DMS114 treated with DMSO at 0.1 percent for 48 hours (cell line): ENCODE measurements around the gene TSR3.
"Not testable (repeated sequence)": the region's sequence is repeated elsewhere in the genome, so short reads cannot be mapped to it uniquely, and the experiment has no call there.

Source experiments
- DNase-seq: peaks from one replicate; lab custom pipeline; 2025; ENCODE audit not compliant: unreplicated experiment; lab: John Stamatoyannopoulos, UW

TSR3 gene

GRCh38 chr16:1338855-1339675 is 12.6 kb downstream of the TSR3 start:
- DNase-seq: no peak

DNA sequence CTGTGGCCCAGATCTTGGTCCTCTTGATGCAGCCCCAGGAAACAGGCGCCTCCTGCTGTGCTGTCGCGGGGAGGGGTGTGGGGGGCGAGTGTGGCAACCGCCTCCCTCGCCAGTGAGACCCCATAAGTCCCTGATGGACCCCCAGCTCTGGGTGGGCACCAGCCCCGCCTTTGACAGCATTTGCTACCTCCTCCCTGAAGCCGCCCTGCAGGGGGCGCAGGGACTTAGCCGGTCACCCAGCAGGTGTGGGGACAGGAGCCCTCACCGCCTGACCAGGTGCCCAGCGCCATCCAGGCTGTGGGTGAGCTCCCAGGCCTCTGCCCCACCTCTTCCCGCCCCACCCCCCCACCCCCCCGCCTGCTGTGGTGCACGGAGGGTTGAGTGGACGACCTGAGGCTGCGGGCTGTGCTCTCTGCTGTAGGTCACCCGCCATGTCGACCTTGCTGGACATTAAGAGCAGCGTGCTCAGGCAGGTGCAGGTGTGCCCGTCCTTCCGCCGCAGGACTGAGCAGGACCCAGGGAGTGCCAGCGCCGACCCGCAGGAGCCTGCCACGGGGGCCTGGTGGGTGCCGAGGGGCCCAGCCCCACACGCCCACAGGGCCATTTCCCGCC is 13.5 kb downstream of the TSR3 start:
- DNase-seq: no peak

- DNase-seq: no peak
Observed at GRCh38 chr16:1337486-1337885, 14.2 kb downstream of the TSR3 start.

DNA sequence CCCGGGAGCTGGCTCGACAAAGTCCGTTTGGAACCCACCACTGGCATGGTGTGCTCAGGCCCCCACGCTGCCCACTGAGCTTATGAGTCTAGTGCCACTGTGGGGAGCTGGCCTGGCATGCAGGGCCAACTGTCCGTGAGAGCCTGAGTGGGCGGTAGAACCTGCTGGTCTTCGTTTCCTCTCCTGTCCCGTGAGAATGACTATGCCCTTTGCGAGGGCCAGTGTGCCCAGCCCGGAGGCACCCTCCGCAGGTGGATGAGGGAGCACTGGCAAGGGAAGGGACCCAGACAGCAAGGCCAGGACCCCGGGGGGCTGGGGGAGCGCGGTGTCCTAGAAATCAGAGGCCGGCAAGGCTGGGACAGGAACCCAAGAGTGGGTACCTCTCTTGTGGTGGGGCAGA is 15.1 kb downstream of the TSR3 start:
- DNase-seq: no peak

GRCh38 chr16:1335996-1336395 is 15.7 kb downstream of the TSR3 start:
- DNase-seq: no peak

DNA sequence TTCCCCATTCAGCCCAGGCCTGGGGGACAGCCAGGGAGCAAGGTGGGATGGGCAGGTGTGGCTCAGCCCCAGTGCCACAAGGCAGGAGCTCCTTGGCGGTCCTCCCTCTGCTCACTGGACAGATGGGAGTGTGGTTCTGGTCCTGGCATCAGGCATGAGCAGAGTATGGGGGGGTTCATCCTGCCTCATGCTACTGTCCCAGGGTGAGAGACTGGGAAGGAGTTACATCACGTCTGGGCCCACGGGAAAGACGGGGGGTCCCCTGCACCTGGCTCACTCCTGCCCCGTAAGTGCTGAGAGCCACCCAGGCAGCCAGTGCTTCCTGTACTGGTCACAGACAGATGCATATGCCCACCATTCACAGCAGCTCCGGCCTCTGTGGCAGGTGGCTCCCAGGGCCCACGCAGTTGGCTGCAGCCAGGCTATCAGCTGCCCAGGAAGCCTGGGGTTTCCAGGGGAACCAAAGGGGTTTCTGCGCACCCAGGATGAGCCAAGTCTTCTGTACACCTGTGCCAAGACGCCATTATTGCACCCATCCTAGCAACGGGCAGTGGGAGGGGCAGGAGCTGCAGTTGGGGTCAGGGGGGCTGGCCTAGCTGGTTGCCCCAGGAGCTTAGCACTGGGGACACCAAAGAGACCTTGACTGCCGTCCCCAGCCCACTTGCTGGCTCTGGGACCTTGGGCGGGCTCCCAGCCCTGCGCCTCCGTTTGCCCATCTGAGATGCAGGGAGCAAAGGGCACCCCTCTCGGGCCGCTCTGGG is 16.3 kb downstream of the TSR3 start:
- DNase-seq: no peak

GRCh38 chr16:1334739-1335138 is 16.9 kb downstream of the TSR3 start:
- no peak for DNase-seq

DNA sequence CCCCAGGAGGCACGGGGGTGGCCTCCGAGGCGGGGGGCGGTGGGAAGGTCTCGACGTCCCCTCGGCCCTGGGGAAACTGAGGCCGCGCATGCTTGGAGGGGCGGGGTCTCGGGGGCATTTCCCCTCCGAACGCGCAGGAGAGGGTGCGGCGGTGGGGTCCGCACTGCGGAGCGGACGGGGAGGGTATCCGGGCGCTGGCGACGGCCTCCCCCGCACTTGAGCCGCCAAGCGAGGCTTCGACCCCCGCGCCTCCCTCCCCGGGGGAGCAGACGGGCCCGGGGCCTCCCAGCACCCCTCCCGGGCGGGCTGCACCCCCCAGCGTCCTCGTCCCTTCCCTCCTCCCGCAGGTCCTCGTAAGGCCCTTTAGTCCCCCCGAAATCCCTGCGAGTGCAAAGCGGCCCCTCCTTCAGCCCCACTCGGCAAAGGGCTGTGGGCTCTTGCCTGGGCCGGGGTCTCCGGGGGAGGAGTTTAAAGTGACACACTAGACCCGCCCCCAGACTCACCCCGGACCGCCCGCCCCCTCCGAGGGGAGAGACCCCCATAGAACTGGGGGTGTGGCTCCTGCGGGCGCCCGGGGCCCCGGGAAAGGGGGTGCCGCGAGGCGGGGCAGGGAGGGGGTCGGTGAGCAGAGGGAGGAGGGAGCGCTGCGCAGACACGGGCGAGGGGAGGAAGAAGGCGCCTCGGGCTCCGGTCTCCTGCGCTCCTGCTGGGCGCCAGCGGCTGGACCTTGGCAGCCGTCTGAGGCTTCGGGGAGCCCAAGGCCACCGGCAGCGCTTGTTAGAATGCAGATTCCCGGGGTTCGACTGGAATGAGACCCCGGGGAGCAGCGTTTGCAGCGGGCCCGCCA is 17.6 kb downstream of the TSR3 start:
- no peak for DNase-seq

DNA sequence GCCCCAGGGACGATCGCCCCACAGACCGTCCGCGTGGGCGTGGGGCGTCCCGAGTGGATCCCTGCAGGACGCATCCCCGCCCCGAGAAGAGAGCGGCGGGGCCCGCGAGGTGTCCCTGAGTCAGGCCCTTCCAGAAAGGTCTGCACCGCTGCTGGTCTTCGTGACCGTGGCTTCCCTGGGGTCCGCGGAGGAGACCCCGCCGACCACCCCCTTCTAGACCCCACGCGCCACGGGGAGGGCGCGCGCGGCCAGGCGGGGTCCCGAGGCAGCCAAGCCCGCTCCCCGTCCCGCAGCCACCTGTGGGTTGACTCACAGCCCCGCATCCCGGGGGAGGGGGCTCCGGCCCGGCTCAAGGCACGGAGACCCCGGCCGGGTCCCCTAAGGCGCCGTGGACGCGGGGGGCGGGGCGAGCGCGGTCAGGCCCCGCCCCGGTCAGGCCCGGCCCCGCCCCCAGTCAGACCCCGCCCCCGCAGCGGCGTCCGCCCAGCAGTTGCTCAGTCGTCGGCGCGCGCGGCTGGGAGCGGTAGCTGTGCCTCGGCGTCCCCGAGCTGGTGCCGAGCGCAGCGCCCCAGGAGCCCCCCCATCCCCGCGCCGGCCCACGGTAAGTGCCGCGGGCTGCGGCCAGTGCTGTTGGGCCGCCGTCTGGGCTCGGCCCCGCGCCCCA is 18.4 kb downstream of the TSR3 start, which contains the start of gene BAIAP3:
BAIAP3 (plus strand) TSS at position 497 of the 664 bp plus-strand sequence. CDS start 4,905 bp downstream, outside the sequence.
- no peak for DNase-seq

DNA sequence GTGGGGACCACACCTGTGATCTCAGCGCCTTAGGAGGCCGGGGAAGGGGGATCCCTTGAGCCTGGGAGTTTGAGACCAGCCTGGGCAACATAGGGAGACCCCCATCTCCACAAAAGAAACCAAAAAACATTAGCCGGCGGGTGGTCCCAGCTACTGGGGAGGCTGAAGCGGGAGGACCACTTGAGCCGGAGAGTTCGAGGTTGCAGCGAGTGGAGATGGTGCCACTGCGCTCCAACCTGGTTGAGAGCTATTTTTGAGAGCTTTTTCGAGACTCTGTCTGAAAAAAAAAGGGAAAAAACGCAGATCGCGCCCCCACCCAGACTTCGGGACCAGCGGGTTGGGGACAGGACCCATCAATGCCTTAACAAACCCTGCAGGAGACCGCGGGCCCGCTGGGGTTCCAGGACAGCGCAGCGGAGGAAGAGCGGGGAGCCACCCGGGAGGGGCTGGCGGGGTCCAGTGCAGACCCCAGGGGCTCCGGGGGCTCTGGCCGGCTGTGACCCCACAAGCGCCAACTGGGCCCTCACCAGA is 19.0 kb downstream of the TSR3 start:
- no peak for DNase-seq

DNA sequence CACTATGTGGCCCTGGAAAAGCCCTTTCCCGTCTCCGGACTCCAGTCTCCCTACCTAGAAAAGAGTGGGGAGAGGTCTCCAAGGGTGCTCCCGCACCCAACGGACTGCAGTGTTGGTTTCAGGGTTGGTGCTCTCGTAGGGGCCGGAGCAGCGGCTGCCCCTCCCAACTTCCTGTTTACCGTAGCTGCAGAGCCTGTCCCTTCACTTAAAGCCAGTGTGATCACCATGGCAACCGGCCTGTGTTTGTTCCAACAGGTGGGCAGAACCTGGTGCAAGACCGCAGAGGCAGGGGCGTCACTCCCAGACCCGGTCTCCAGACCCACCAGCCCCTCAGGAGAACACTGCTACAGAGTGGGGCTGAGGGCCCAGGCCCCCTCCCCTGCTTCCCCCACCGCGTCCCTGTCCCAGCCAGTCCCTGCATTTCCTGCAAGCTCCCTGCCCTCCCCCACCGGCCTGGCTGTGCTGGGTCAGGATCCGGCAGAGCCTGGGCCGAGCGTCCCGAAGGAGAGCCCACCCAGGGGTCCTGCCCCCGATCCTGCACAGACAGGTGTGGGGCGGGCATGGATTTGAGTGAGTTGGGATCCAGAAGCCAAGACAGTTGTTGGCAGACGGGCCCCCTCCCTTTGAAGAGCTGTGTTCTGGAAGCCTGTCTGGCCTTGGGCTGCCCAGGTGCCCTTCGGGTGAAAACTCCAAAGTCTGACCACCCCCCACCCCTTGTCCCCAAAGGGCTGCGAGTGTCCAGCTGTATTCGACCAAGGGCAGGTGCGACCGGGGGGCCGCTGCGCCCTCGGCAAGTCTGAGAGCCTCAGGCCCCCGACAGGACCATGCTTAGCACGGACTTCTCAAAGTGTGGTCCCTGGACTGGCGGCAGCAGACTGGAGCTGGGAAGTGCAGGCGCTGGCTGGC is 19.7 kb downstream of the TSR3 start:
- DNase-seq: no peak

- DNase-seq: no peak
Observed at GRCh38 chr16:1330931-1331711, 20.6 kb downstream of the TSR3 start.

DNA sequence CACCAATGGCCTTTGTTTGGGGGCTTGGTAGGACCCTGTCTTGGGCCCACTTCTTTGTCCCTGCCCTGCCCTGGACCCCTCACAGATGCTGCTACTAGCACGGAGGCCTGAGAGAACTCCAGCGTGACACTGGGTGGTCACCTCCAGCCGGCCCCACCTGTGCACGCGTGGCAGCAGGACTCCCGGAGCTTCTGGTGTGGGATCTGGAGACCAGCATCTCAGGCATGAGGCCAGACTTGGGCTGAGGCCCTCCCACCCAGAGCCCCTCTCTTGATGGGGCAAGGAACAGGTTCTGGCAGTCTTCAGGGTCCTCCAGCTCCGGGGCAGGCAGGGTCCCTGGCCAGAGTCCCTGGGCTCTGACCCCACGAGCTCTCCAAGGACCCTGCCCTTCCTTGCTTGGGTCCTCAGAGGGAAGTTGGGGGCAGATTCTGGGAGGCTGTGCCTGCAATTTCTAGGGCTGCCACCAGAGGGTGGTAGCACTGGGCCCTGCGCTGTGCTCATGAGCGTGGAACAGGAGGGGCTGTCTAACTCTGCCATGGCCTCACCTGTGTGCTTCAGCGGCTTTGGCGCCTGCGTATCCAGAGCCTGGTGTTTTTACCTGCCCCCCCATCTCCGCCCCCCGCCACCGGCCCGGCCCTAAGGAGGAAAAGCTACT is 21.3 kb downstream of the TSR3 start:
- no peak for DNase-seq

DNA sequence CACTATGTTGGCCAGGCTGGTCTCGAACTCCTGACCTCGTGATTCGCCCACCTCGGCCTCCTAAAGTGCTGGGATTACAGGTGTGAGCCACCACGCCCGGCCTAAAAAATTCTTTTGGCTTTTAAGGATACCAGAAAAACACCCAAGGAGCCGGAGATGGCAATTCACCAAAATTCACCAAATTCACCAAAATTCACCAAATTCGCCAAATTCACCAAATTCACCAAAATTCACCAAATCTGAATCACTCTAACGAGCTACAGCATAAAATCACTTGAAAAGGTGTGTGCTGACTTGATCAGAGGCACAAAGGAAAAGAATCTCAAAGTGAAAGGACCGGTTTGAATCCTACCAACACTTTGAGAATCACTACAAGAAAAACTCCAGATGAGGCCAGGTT is 22.7 kb downstream of the TSR3 start:
- DNase-seq: not testable (repeated sequence)

GRCh38 chr16:1328136-1328535 is 23.5 kb downstream of the TSR3 start:
- DNase-seq: not testable (repeated sequence)

DNA sequence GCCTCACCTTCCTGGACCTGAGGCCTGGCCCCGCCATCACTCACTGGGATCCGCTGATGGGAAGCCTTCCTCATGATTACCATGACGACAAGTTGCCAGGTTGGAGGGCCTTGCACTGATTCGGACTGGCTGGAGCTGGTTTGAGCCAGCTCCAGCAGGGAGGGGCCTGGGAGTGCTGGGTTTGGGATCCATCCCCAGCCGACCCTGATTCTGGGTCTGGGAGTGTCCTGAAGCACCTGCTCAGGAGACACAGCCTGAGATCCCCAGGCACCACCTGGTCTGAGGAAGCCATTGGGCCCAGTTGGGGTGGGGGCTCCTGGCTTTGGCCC is 24.1 kb downstream of the TSR3 start:
- no peak for DNase-seq

DNA sequence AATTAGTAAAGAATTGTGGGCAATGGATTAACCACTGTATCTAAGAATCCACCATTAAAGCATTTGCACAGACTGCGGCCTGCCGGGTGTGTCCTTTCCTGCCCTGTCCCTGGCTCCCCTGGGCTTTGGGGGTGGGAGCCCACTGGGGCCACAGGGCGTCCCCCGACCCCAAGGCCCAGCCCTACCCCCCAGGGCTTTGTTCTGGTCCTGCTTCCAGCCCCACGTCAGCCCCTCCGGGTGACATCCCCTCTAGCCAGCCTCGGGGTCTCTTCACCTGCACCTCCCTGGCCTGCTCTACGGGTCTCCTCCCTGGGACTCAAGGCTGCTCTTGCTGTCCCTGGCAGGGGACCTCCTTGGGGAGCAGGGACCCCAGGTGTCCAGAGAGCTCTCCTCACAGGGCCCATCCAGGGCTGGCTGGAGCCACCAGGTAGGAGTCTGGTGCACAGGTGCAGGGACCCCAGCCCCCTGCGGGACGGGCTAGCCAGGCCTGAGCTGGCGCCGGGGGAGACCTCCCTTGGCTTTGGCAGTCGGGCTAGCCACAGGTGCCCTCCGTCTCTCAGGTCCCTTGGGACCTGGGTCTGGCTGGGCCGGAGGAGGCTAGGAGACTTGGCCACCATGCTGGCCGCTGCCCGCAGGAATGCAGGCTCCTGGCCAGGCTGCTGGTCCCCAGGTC is 24.6 kb downstream of the TSR3 start:
- DNase-seq: no peak
